ENCODE results near the gene NAV1. TPM values are rescaled to one million over a fixed set of nuclear protein-coding genes. Genes with fewer than 3 reads are reported as not detected.

NAV1 gene
- total and polyA plus RNA-seq, 4 donors: 1.1 to 2.0 (median 1.3) TPM

- Histone ChIP-seq H3K4me3 (ENCODE audit: low read depth in 1 of 3, low read length in 3 of 3) (no peak overlapping the region), H3K4me1 (ENCODE audit: control insufficient read depth in 4 of 4, insufficient read depth in 4 of 4, low read length in 3 of 4) (peaks cover 3 to 17% (median 15%) of the 10 kb centered on the region in 4 donors), H3K27ac (ENCODE audit: low read depth in 1 of 2, low read length in 2 of 2) (no peak overlapping the region), H3K9ac (ENCODE audit: low read depth in 1 of 2, low read length in 2 of 2) (no peak overlapping the region), H3K27me3 (ENCODE audit: control insufficient read depth in 4 of 4, insufficient read depth in 4 of 4, low read length in 3 of 4) (no peaks in the 10 kb centered on the region), H3K36me3 (ENCODE audit: control insufficient read depth in 4 of 4, insufficient read depth in 3 of 4, low read depth in 1 of 4, low read length in 3 of 4) (no peaks in the 10 kb centered on the region), H3K9me3 (ENCODE audit: control insufficient read depth in 4 of 4, low read length in 3 of 4) (no peaks in the 10 kb centered on the region)
- WGBS: 94% methylated on average over 6 of the region's 6 CpGs
- no peak for DNase-seq (ENCODE audit: low spot score)
- no peak for TF ChIP-seq FOXA1 (IDR thresholded peaks at IDR 0.05)
- TF ChIP-seq SP1 (IDR thresholded peaks at IDR 0.05): no peak
These were observed 25.3 kb upstream of the NAV1 start for GRCh38 chr1:201513498-201514243.

GRCh38 chr1:201514466-201514865 is 24.5 kb upstream of the NAV1 start:
- no peaks in the 10 kb centered on the region for H3K27me3 ChIP-seq (ENCODE audit: control insufficient read depth in 4 of 4, insufficient read depth in 4 of 4, low read length in 3 of 4)
- peaks cover 3 to 17% (median 15%) of the 10 kb centered on the region in 4 donors for H3K4me1 ChIP-seq (ENCODE audit: control insufficient read depth in 4 of 4, insufficient read depth in 4 of 4, low read length in 3 of 4)
- H3K36me3 ChIP-seq (ENCODE audit: control insufficient read depth in 4 of 4, insufficient read depth in 3 of 4, low read depth in 1 of 4, low read length in 3 of 4): no peaks in the 10 kb centered on the region
- H3K27ac ChIP-seq (ENCODE audit: low read depth in 1 of 2, low read length in 2 of 2): no peak overlapping the region
- no peak overlapping the region for H3K4me3 ChIP-seq (ENCODE audit: low read depth in 1 of 3, low read length in 3 of 3)
- no peak for TF ChIP-seq MAX (IDR thresholded peaks at IDR 0.05)
- no peak for TF ChIP-seq CTCF (IDR thresholded peaks at IDR 0.05; ENCODE audit: low read depth, low read length, missing input control)
- no peak for TF ChIP-seq SP1 (IDR thresholded peaks at IDR 0.05)
- no peak for TF ChIP-seq HNF4A (conservative IDR thresholded peaks at IDR 0.05)
- no peak for TF ChIP-seq REST (IDR thresholded peaks at IDR 0.05)
- TF ChIP-seq EGR1 (IDR thresholded peaks at IDR 0.05; ENCODE audit: low read depth in 2 of 2): no peak
- TF ChIP-seq ATF3 (IDR thresholded peaks at IDR 0.05): no peak
- no peaks in the 10 kb centered on the region for H3K9me3 ChIP-seq (ENCODE audit: control insufficient read depth in 4 of 4, low read length in 3 of 4)
- 96% methylated on average over 2 of the region's 2 CpGs for WGBS
- no peak for DNase-seq (ENCODE audit: low spot score)
- H3K9ac ChIP-seq (ENCODE audit: low read depth in 1 of 2, low read length in 2 of 2): no peak overlapping the region

GRCh38 chr1:201515062-201515750 is 23.7 kb upstream of the NAV1 start:
- DNase-seq (ENCODE audit: low spot score): no peak
- no peaks in the 10 kb centered on the region for H3K9me3 ChIP-seq (ENCODE audit: control insufficient read depth in 4 of 4, low read length in 3 of 4)
- WGBS: 83% methylated on average over 9 of the region's 9 CpGs
- peaks cover 3 to 17% (median 15%) of the 10 kb centered on the region in 4 donors for H3K4me1 ChIP-seq (ENCODE audit: control insufficient read depth in 4 of 4, insufficient read depth in 4 of 4, low read length in 3 of 4)
- TF ChIP-seq FOXA1 (IDR thresholded peaks at IDR 0.05): no peak
- TF ChIP-seq SP1 (IDR thresholded peaks at IDR 0.05): no peak
- no peak for TF ChIP-seq MAX (IDR thresholded peaks at IDR 0.05)
- no peak overlapping the region for H3K4me3 ChIP-seq (ENCODE audit: low read depth in 1 of 3, low read length in 3 of 3)
- H3K36me3 ChIP-seq (ENCODE audit: control insufficient read depth in 4 of 4, insufficient read depth in 3 of 4, low read depth in 1 of 4, low read length in 3 of 4): no peaks in the 10 kb centered on the region
- H3K27ac ChIP-seq (ENCODE audit: low read depth in 1 of 2, low read length in 2 of 2): no peak overlapping the region
- no peak overlapping the region for H3K9ac ChIP-seq (ENCODE audit: low read depth in 1 of 2, low read length in 2 of 2)
- H3K27me3 ChIP-seq (ENCODE audit: control insufficient read depth in 4 of 4, insufficient read depth in 4 of 4, low read length in 3 of 4): no peaks in the 10 kb centered on the region
